Mesodermal cell (in vitro differentiated cells): ENCODE data around the gene PC.

Experiments used
- H3K27ac ChIP-seq: 2 replicates; pipeline ENCODE4 v1.7.0; 2013; ENCODE audit warnings: mild to moderate bottlenecking, low read depth, low read length, moderate library complexity; ENCODE audit not compliant: severe bottlenecking
- H3K36me3 ChIP-seq: 2 replicates; pipeline ENCODE4 v1.7.1; 2013; ENCODE audit warnings: mild to moderate bottlenecking, low read length, moderate library complexity; ENCODE audit not compliant: control insufficient read depth, insufficient read depth
- H3K4me1 ChIP-seq: one replicate; pipeline ENCODE4 v1.7.1; 2013; ENCODE audit warnings: mild to moderate bottlenecking, low read length; ENCODE audit not compliant: insufficient read depth, control insufficient read depth, poor library complexity, severe bottlenecking
- H3K4me3 ChIP-seq: 2 replicates; pipeline ENCODE4 v1.7.0; 2013; ENCODE audit warnings: low read length, control low read depth, mild to moderate bottlenecking; ENCODE audit not compliant: insufficient read depth, poor library complexity, severe bottlenecking; ENCODE audit errors: extremely low read depth
- H3K9me3 ChIP-seq: 2 replicates; pipeline ENCODE4 v1.7.1; 2013; ENCODE audit warnings: mild to moderate bottlenecking, low read length, moderate library complexity; ENCODE audit not compliant: control insufficient read depth
- WGBS, 2 experiments: methylation state at CpG; one replicate each; pipeline ENCODE4 v1.1.5; 2013; ENCODE audit warnings: missing lambda C conversion rate in 2 of 2; ENCODE audit not compliant: insufficient coverage in 2 of 2; 5-methylcytosine and 5-hydroxymethylcytosine counted together

PC gene

GRCh38 chr11:66953081-66953833, 4.9 kb downstream of the PC start:
- Histone ChIP-seq H3K36me3 (no peaks in the 10 kb centered on the region), H3K9me3 (no peaks in the 10 kb centered on the region), H3K4me1 (peaks cover 15% of the 10 kb centered on the region), H3K27ac (no peak overlapping the region), H3K4me3 (no peak overlapping the region)
- 97 to 98% methylated on average over 12 to 13 of the region's 13 CpGs for WGBS, 2 experiments

GRCh38 chr11:66951927-66952337, 6.3 kb downstream of the PC start:
- no peaks in the 10 kb centered on the region for H3K9me3 ChIP-seq
- 71 to 81% methylated on average over 7 of the region's 7 CpGs for WGBS, 2 experiments
- H3K4me3 ChIP-seq: no peak overlapping the region
- peaks cover 10% of the 10 kb centered on the region for H3K4me1 ChIP-seq
- no peaks in the 10 kb centered on the region for H3K36me3 ChIP-seq
- no peak overlapping the region for H3K27ac ChIP-seq

- WGBS, 2 experiments: 87 to 93% methylated on average over 7 to 8 of the region's 10 CpGs
- no peaks in the 10 kb centered on the region for H3K36me3 ChIP-seq
- peaks cover 6% of the 10 kb centered on the region for H3K4me1 ChIP-seq
- H3K27ac ChIP-seq: no peak overlapping the region
- H3K4me3 ChIP-seq: no peak overlapping the region
- H3K9me3 ChIP-seq: no peaks in the 10 kb centered on the region
Observed at GRCh38 chr11:66951135-66951534, 7.0 kb downstream of the PC start.

- WGBS, 2 experiments: 73% methylated on average over 4 of the region's 8 CpGs; no CpG with 5 or more reads in 1 of the 2 experiments
Observed at GRCh38 chr11:66950112-66950535, 8.1 kb downstream of the PC start.

GRCh38 chr11:66938582-66939135, 19.5 kb downstream of the PC start:
- H3K9me3 ChIP-seq: no peaks in the 10 kb centered on the region
- no peak overlapping the region for H3K4me3 ChIP-seq
- H3K36me3 ChIP-seq: no peaks in the 10 kb centered on the region
- no peak overlapping the region for H3K27ac ChIP-seq
- no peaks in the 10 kb centered on the region for H3K4me1 ChIP-seq
- 89 to 100% methylated on average over 2 to 4 of the region's 5 CpGs for WGBS, 2 experiments

More at GRCh38 chr11:66950112-66950535, 8.1 kb downstream of the PC start:
- Histone ChIP-seq H3K4me3 (no peak overlapping the region), H3K9me3 (no peaks in the 10 kb centered on the region), H3K27ac (peak overlapping the region; percentile 43), H3K36me3 (no peaks in the 10 kb centered on the region), H3K4me1 (peaks cover 6% of the 10 kb centered on the region)

- WGBS, 2 experiments: 100% methylated on average over 1 of the region's 1 CpG
- Histone ChIP-seq H3K27ac (no peak overlapping the region), H3K4me1 (no peaks in the 10 kb centered on the region)
Observed at GRCh38 chr11:66937193-66937733, 20.9 kb downstream of the PC start.

GRCh38 chr11:66936311-66936711, 21.9 kb downstream of the PC start:
- H3K4me1 ChIP-seq: no peaks in the 10 kb centered on the region
- WGBS, 2 experiments: 83 to 100% methylated on average over 1 to 2 of the region's 2 CpGs

More at GRCh38 chr11:66937193-66937733, 20.9 kb downstream of the PC start:
- no peaks in the 10 kb centered on the region for H3K36me3 ChIP-seq
- H3K9me3 ChIP-seq: no peaks in the 10 kb centered on the region
- H3K4me3 ChIP-seq: no peak overlapping the region

GRCh38 chr11:66934950-66935779, 23.0 kb downstream of the PC start:
- no peak overlapping the region for H3K27ac ChIP-seq
- no peaks in the 10 kb centered on the region for H3K36me3 ChIP-seq
- H3K9me3 ChIP-seq: no peaks in the 10 kb centered on the region
- 94 to 96% methylated on average over 6 to 9 of the region's 9 CpGs for WGBS, 2 experiments
- no peak overlapping the region for H3K4me3 ChIP-seq
- no peaks in the 10 kb centered on the region for H3K4me1 ChIP-seq

More at GRCh38 chr11:66936311-66936711, 21.9 kb downstream of the PC start:
- Histone ChIP-seq H3K36me3 (no peaks in the 10 kb centered on the region), H3K4me3 (no peak overlapping the region), H3K27ac (no peak overlapping the region), H3K9me3 (no peaks in the 10 kb centered on the region)

- no peaks in the 10 kb centered on the region for H3K9me3 ChIP-seq
- no peaks in the 10 kb centered on the region for H3K36me3 ChIP-seq
- no peaks in the 10 kb centered on the region for H3K4me1 ChIP-seq
- WGBS, 2 experiments: 92 to 100% methylated on average over 1 to 3 of the region's 3 CpGs
- H3K4me3 ChIP-seq: no peak overlapping the region
- H3K27ac ChIP-seq: no peak overlapping the region
Observed at GRCh38 chr11:66933531-66933930, 24.7 kb downstream of the PC start.

- H3K4me1 ChIP-seq: no peaks in the 10 kb centered on the region
- H3K27ac ChIP-seq: no peak overlapping the region
- H3K4me3 ChIP-seq: no peak overlapping the region
- H3K9me3 ChIP-seq: no peaks in the 10 kb centered on the region
- 95 to 98% methylated on average over 3 of the region's 3 CpGs for WGBS, 2 experiments
- H3K36me3 ChIP-seq: no peaks in the 10 kb centered on the region
Observed at GRCh38 chr11:66932543-66932942, 25.6 kb downstream of the PC start.
